ENCODE data around the gene MYOG.

GRCh38 chr1:203122159-203122558 lies 36.3 kb upstream of the MYOG start:
- TF ChIP-seq CTCF (IDR thresholded peaks at IDR 0.05) (no peak), POLR2A (IDR thresholded peaks at IDR 0.05) (no peak)
